DND-41 (cell line): ENCODE results near the gene CDC42EP1.
"Not testable (repeated sequence)": the region's sequence is repeated elsewhere in the genome, so short reads cannot be mapped to it uniquely, and the experiment has no call there.

Experiments
- EZH2 ChIP-seq: IDR thresholded peaks from 3 replicates; pipeline ENCODE4 v1.6.1; 2012; ENCODE audit warnings: borderline replicate concordance, low read depth, mild to moderate bottlenecking, moderate library complexity, low read length, inconsistent platforms; ENCODE audit not compliant: severe bottlenecking
- TF ChIP-seq, protein P1 (sequence below): IDR thresholded peaks from 2 replicates; pipeline ENCODE4 v1.5.1; 2012; ENCODE audit warnings: borderline replicate concordance, low read length, moderate library complexity, mild to moderate bottlenecking; ENCODE audit not compliant: poor library complexity, severe bottlenecking; ENCODE audit errors: extremely low read depth

DNA sequence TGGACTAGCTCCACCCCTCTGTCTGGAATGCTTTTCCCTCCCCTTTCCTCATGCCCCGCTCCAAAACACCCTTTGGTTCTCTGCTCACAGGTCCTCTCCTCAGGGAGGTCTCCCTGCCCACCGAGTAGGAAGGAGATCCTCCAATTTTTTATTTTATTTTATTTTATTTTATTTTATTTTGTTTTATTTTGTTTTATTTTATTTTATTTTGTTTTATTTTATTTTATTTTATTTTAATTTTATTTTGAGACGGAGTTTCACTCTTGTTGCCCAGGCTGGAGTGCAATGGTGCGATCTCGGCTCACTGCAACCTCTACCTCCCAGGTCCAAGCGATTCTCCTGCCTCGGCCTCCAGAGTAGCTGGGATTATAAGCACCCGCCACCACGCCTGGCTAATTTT is 32.3 kb upstream of the CDC42EP1 start:
- TF ChIP-seq, protein P1, sequence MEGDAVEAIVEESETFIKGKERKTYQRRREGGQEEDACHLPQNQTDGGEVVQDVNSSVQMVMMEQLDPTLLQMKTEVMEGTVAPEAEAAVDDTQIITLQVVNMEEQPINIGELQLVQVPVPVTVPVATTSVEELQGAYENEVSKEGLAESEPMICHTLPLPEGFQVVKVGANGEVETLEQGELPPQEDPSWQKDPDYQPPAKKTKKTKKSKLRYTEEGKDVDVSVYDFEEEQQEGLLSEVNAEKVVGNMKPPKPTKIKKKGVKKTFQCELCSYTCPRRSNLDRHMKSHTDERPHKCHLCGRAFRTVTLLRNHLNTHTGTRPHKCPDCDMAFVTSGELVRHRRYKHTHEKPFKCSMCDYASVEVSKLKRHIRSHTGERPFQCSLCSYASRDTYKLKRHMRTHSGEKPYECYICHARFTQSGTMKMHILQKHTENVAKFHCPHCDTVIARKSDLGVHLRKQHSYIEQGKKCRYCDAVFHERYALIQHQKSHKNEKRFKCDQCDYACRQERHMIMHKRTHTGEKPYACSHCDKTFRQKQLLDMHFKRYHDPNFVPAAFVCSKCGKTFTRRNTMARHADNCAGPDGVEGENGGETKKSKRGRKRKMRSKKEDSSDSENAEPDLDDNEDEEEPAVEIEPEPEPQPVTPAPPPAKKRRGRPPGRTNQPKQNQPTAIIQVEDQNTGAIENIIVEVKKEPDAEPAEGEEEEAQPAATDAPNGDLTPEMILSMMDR, result not testable (repeated sequence)
- not testable (repeated sequence) for TF ChIP-seq EZH2
